Measurements from ENCODE around the gene PRKCE. TPM values are rescaled to one million over a fixed set of nuclear protein-coding genes. Genes with fewer than 3 reads are reported as not detected.

Gene PRKCE
- total and polyA plus RNA-seq, 2 of the 8 experiments (the other 6 are each of a cell fraction or from before 2014, with no cell fraction given), result 0.54 to 2.1 TPM

- CTCF ChIA-PET (ENCODE audit: partially characterized antibody), result interaction anchor here (1.5 kb wide), 1 partner anchor 287 kb away, joined by 4 read pairs; no protein-coding TSS in a partner anchor
- H2BK15ac ChIP-seq (ENCODE audit: low read length), result no peak overlapping the region
- H3K23me2 ChIP-seq (ENCODE audit: low read depth, low read length), result peaks cover 22% of the 10 kb centered on the region
- H2BK120ac ChIP-seq (replicated peaks; ENCODE audit: low read depth, low read length), result no peak overlapping the region
- WGBS, 2 experiments (ENCODE audit: extremely low coverage in 1 of 2, insufficient coverage in 1 of 2, insufficient read length in 1 of 2, insufficient replicate concordance in 2 of 2, low coverage in 1 of 2, low lambda C conversion rate in 2 of 2, missing lambda C conversion rate in 1 of 2), result 49% methylated on average over 2 of the region's 2 CpGs; no CpG with 5 or more reads in 1 of the 2 experiments
- H4K91ac ChIP-seq (replicated peaks; ENCODE audit: insufficient read length, low read length), result no peak overlapping the region
- no peak overlapping the region for H2BK5ac ChIP-seq (ENCODE audit: low read depth, low read length)
- H3K36me3 ChIP-seq (ENCODE audit: control insufficient read depth in 2 of 4, insufficient read depth in 4 of 4, low read length in 3 of 4), result no peaks in the 10 kb centered on the region
- H2BK20ac ChIP-seq (ENCODE audit: low read length), result no peak overlapping the region
- H2BK12ac ChIP-seq (ENCODE audit: low read depth, low read length), result no peak overlapping the region
- no peak overlapping the region for H3K18ac ChIP-seq (ENCODE audit: extremely low read depth, low read length)
- H3K79me1 ChIP-seq (ENCODE audit: low read depth, low read length), result no peaks in the 10 kb centered on the region
- POLR2A ChIA-PET (ENCODE audit: partially characterized antibody), result no interaction called here
- no peak overlapping the region for H3K23ac ChIP-seq (ENCODE audit: insufficient read length)
- H3K9me3 ChIP-seq (ENCODE audit: insufficient read depth in 2 of 2, low read depth in 1 of 2, low read length in 1 of 2), result no peaks in the 10 kb centered on the region
- peaks cover 2 to 4% (median 3%) of the 10 kb centered on the region in 4 experiments for H3K4me1 ChIP-seq (replicated peaks in 1 of 4; ENCODE audit: control insufficient read depth in 3 of 4, insufficient read depth in 4 of 4, low read length in 3 of 4)
- no peak overlapping the region for H2AK5ac ChIP-seq (ENCODE audit: low read depth, low read length)
- peaks cover 24 to 60% (median 47%) of the 10 kb centered on the region in 4 experiments for H3K27me3 ChIP-seq (replicated peaks in 1 of 4; ENCODE audit: control insufficient read depth in 3 of 4, extremely low read depth in 1 of 4, insufficient read depth in 3 of 4, low read length in 3 of 4)
- no peak overlapping the region for H3K4ac ChIP-seq (replicated peaks; ENCODE audit: insufficient read length, low read depth, low read length)
- H4K5ac ChIP-seq (ENCODE audit: insufficient read length, low read depth, low read length), result no peak overlapping the region
- no peak overlapping the region for H4K8ac ChIP-seq (ENCODE audit: extremely low read depth, insufficient read depth, low read length)
- H3K9ac ChIP-seq (replicated peaks in 1 of 4; ENCODE audit: extremely low read depth in 1 of 4, low read depth in 3 of 4, low read length in 3 of 4), result no peak overlapping the region
- H3K4me3 ChIP-seq (ENCODE audit: extremely low read depth in 1 of 4, insufficient read depth in 2 of 4, low read depth in 3 of 4, low read length in 4 of 4), result no peak overlapping the region
- H3K56ac ChIP-seq (replicated peaks; ENCODE audit: insufficient read length, low read depth, low read length), result no peak overlapping the region
- no peak overlapping the region for H3K14ac ChIP-seq (ENCODE audit: insufficient read length)
- no peak for DNase-seq (ENCODE audit: low read depth in 1 of 2, low spot score in 2 of 2)
- H4K20me1 ChIP-seq (replicated peaks in 1 of 2; ENCODE audit: control insufficient read depth in 1 of 2, insufficient read depth in 2 of 2, low read length in 2 of 2), result peaks cover 0 to 3% of the 10 kb centered on the region in 2 experiments
- FAIRE-seq, result no peak
- no peak overlapping the region for H3K27ac ChIP-seq (ENCODE audit: low read depth, low read length)
- no peak overlapping the region; a peak in 1 of 4 replicates for H3K4me2 ChIP-seq (ENCODE audit: insufficient read depth in 1 of 2, low read depth in 2 of 2, low read length in 2 of 2)
- no peak overlapping the region for H2AFZ ChIP-seq (ENCODE audit: low read length)
- no peaks in the 10 kb centered on the region for H3K79me2 ChIP-seq (ENCODE audit: control insufficient read depth in 1 of 2, insufficient read depth in 2 of 2, low read length in 2 of 2)
- TF ChIP-seq NANOG (IDR thresholded peaks at IDR 0.05; ENCODE audit: insufficient read depth, low read depth, low read length, poor library complexity, severe bottlenecking) (no peak), CHD1 (IDR thresholded peaks at IDR 0.05; ENCODE audit: low read depth, low read length) (no peak), SUZ12 (IDR thresholded peaks at IDR 0.05; ENCODE audit: low read length) (no peak), HDAC6 (IDR thresholded peaks at IDR 0.05; ENCODE audit: low read depth, low read length) (no peak), USF2 (IDR thresholded peaks at IDR 0.05; ENCODE audit: low read length) (no peak), TEAD4 (IDR thresholded peaks at IDR 0.05; ENCODE audit: low read depth, low read length) (no peak), FOSL1 (IDR thresholded peaks at IDR 0.05; ENCODE audit: insufficient read depth, low read depth, low read length) (no peak), TAF1 (IDR thresholded peaks at IDR 0.05; ENCODE audit: low read depth, low read length) (no peak), RFX5 (IDR thresholded peaks at IDR 0.05; ENCODE audit: borderline replicate concordance, low read depth, low read length) (no peak), CBX5 (IDR thresholded peaks at IDR 0.05; ENCODE audit: low read depth, low read length) (no peak), CREB1 (IDR thresholded peaks at IDR 0.05) (no peak), TBP (IDR thresholded peaks at IDR 0.05; ENCODE audit: low read depth, low read length) (no peak), JUND (IDR thresholded peaks at IDR 0.05; ENCODE audit: low read length) (no peak)
Measured at GRCh38 chr2:45648636-45649035, 2.8 kb upstream of the PRKCE start.
